Tibial artery (tissue), 4 donors: ENCODE measurements around the gene PHACTR1.

Source experiments
- DNase-seq, 2 donors: peaks; one replicate each; pipeline ENCODE4 v3.0.0-alpha.2; 2019
- H3K27ac ChIP-seq, 2 donors: fragments of 200-600 bp; sonication (generic) in 1 of 2; 1 replicate in 1 of 2; 2 replicates in 1 of 2; pipeline ENCODE4 v1.5.1; 2018 to 2019; ENCODE audit warnings: mild to moderate bottlenecking in 1 of 2
- H3K27me3 ChIP-seq, 2 donors: fragments of 200-600 bp; sonication (generic) in 1 of 2; one replicate each; pipeline versions ENCODE4 v1.5.1 to v1.6.0; 2016 to 2019
- H3K36me3 ChIP-seq, 3 donors: fragments of 200-600 bp; sonication (generic) in 2 of 3; one replicate each; pipeline ENCODE4 v1.5.1; 2016 to 2019; ENCODE audit warnings: mild to moderate bottlenecking in 2 of 3
- H3K4me1 ChIP-seq, 4 donors: fragments of 200-600 bp; sonication (generic) in 2 of 4; 1 replicate in 3 of 4; 2 replicates in 1 of 4; pipeline ENCODE4 v1.5.1; 2016 to 2019
- H3K4me3 ChIP-seq, 2 donors: fragments of 200-600 bp; sonication (generic) in 1 of 2; 1 replicate in 1 of 2; 2 replicates in 1 of 2; pipeline ENCODE4 v1.5.1; 2018 to 2019; ENCODE audit warnings: mild to moderate bottlenecking in 2 of 2
- H3K9me3 ChIP-seq, 3 donors: fragments of 200-600 bp; sonication (generic) in 1 of 3; one replicate each; pipeline ENCODE4 v1.5.1; 2016 to 2019
- CTCF ChIP-seq, 2 experiments: fragments of 200-600 bp in 1 of 2; fragments of 450-650 bp in 1 of 2; IDR thresholded peaks; one replicate each; pipeline ENCODE4 v1.5.1; 2017 to 2019; ENCODE audit warnings: antibody characterized with exemption in 2 of 2, mild to moderate bottlenecking in 1 of 2, moderate library complexity in 1 of 2
- intact Hi-C: fragments of 100-400 bp; cut with DNase I; formaldehyde crosslinking; loops from one replicate; pipeline ENCODE4 v1.15.0; 2023; ENCODE audit warnings: low total_unique reads

The PHACTR1 gene

GRCh38 chr6:12798326-12798725 is 81.8 kb downstream of the PHACTR1 start:
- TF ChIP-seq CTCF (IDR thresholded peaks at IDR 0.05), result no peak
- Histone ChIP-seq H3K36me3 (no peaks in the 10 kb centered on the region), H3K9me3 (no peaks in the 10 kb centered on the region), H3K27me3 (peaks cover 0 to 4% of the 10 kb centered on the region in 2 donors), H3K4me1 (no peaks in the 10 kb centered on the region), H3K27ac (no peak overlapping the region), H3K4me3 (no peak overlapping the region)
- no peak for DNase-seq
- intact Hi-C loops, result no loop called here

DNA sequence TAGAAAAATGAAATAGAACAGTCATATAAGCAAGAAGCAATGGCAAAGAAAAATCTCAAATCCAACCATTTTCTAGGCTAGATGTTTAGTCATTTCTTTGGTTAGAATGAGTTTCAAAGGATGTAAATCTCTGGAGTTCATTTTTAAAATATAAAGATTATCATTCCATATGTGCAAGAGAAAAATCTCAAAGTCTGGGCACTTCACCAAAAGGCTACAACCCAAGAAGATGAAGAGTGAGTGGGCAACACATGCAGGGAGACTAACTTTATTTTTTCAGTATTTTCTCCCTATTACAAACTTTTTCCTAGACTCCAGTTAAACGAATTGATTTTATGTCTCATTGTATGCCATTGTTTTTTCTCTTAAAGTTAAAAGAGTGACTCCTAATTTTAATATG is 83.6 kb downstream of the PHACTR1 start:
- Histone ChIP-seq H3K9me3 (no peaks in the 10 kb centered on the region), H3K4me1 (no peaks in the 10 kb centered on the region), H3K4me3 (no peak overlapping the region), H3K36me3 (no peaks in the 10 kb centered on the region), H3K27ac (no peak overlapping the region), H3K27me3 (peaks cover 0 to 4% of the 10 kb centered on the region in 2 donors)
- no peak for DNase-seq
- intact Hi-C loops, result no loop called here
- TF ChIP-seq CTCF (IDR thresholded peaks at IDR 0.05), result no peak

DNA sequence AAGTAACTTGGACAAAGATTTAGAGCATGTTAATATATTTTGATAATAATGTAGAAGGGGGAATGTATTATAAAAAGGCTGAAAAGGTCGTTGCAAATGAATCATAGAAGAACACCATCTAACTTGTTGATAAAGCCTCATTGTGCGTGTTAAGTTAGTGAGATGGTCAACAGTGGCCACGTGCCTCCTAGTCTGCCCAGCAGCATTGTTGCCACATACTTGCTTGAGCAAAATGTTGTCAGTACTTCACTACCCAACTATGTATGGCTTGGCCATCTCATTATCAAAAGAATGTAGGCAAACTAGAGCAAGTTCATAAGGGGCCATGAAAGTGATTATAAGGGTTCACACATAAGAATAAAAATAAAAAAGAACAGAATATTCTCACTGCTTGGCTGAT is 84.6 kb downstream of the PHACTR1 start:
- Histone ChIP-seq H3K9me3 (no peaks in the 10 kb centered on the region), H3K36me3 (no peaks in the 10 kb centered on the region), H3K4me1 (no peaks in the 10 kb centered on the region), H3K27ac (no peak overlapping the region), H3K4me3 (no peak overlapping the region), H3K27me3 (peaks cover 0 to 4% of the 10 kb centered on the region in 2 donors)
- DNase-seq, result no peak
- intact Hi-C loops, result no loop called here
- TF ChIP-seq CTCF (IDR thresholded peaks at IDR 0.05), result no peak

DNA sequence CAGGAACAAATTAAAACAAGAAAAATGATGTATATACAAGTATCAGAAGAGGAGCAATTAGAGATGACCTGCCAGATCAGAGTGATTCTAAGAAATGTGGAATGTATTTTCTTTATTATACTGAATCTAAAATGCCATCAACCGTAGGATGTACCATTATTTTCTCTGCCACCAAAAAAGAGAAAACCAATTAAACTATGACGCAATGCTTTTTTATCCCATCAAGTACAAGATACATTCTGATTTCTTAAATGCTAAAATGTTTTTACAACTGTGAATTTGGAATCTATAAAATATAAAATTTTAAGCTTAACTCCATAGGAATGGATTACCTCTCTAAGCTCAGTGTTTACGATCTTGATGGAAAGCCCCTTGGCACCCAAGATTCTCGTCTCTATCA is 85.9 kb downstream of the PHACTR1 start:
- no peak overlapping the region for H3K27ac ChIP-seq
- no peaks in the 10 kb centered on the region for H3K9me3 ChIP-seq
- no peak overlapping the region for H3K4me3 ChIP-seq
- H3K4me1 ChIP-seq, result no peaks in the 10 kb centered on the region
- intact Hi-C loops, result no loop called here
- H3K36me3 ChIP-seq, result no peaks in the 10 kb centered on the region
- H3K27me3 ChIP-seq, result peaks cover 0 to 1% of the 10 kb centered on the region in 2 donors
- TF ChIP-seq CTCF (IDR thresholded peaks at IDR 0.05), result no peak
- DNase-seq, result no peak

DNA sequence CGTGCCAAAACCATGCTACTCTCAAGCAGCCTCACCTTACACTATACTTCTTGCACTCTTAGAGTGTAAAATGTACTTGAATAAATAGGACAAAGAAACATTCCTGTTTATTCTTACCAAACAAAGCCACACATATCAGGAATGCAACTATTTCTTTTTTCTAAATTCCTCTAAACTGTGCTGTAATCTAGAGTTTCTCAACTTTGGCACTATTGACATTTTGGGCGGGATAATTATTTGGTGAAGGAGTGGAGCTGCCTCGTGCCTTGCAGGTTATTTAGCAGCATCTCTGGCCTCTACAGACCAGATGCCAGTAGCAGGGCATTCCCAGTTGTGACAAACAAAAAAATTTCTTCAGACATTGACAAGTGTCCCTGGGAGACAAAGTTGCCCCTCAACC is 86.9 kb downstream of the PHACTR1 start:
- H3K4me1 ChIP-seq, result no peaks in the 10 kb centered on the region
- H3K36me3 ChIP-seq, result no peaks in the 10 kb centered on the region
- DNase-seq, result no peak
- no peaks in the 10 kb centered on the region for H3K9me3 ChIP-seq
- no peaks in the 10 kb centered on the region for H3K27me3 ChIP-seq
- no peak overlapping the region for H3K27ac ChIP-seq
- intact Hi-C loops, result no loop called here
- no peak for TF ChIP-seq CTCF (IDR thresholded peaks at IDR 0.05)
- no peak overlapping the region for H3K4me3 ChIP-seq

GRCh38 chr6:12804952-12805645 is 88.5 kb downstream of the PHACTR1 start:
- DNase-seq, result no peak
- Histone ChIP-seq H3K4me3 (no peak overlapping the region), H3K27ac (no peak overlapping the region), H3K4me1 (no peaks in the 10 kb centered on the region), H3K36me3 (no peaks in the 10 kb centered on the region), H3K27me3 (no peaks in the 10 kb centered on the region), H3K9me3 (no peaks in the 10 kb centered on the region)
- intact Hi-C loops, result no loop called here
- TF ChIP-seq CTCF (IDR thresholded peaks at IDR 0.05), result no peak
